Measurements from ENCODE around the gene RAD9B.
"Not testable (repeated sequence)": the region's sequence is repeated elsewhere in the genome, so short reads cannot be mapped to it uniquely, and the experiment has no call there.

The RAD9B gene

GRCh38 chr12:110528277-110528839 is 26.2 kb downstream of the RAD9B start:
- FAIRE-seq, result no peak

GRCh38 chr12:110530511-110530910 is 28.4 kb downstream of the RAD9B start:
- FAIRE-seq, result no peak

GRCh38 chr12:110531741-110532333 is 29.7 kb downstream of the RAD9B start:
- no peak for FAIRE-seq

GRCh38 chr12:110532644-110533043 is 30.5 kb downstream of the RAD9B start:
- no peak for FAIRE-seq

GRCh38 chr12:110533607-110534006 is 31.5 kb downstream of the RAD9B start:
- no peak for FAIRE-seq

- FAIRE-seq, result no peak
Observed at GRCh38 chr12:110534811-110535210, 32.7 kb downstream of the RAD9B start.

- no peak for FAIRE-seq
Observed at GRCh38 chr12:110536834-110537604, 34.9 kb downstream of the RAD9B start.

- no peak for FAIRE-seq
Observed at GRCh38 chr12:110537605-110538409, 35.7 kb downstream of the RAD9B start.

GRCh38 chr12:110538869-110539622 is 36.9 kb downstream of the RAD9B start:
- FAIRE-seq, result no peak

- FAIRE-seq, result no peak
Observed at GRCh38 chr12:110540048-110540447, 37.9 kb downstream of the RAD9B start.

- FAIRE-seq, result no peak
Observed at GRCh38 chr12:110543252-110543959, 41.3 kb downstream of the RAD9B start.

- FAIRE-seq, result no peak
Observed at GRCh38 chr12:110543965-110544364, 41.8 kb downstream of the RAD9B start.

GRCh38 chr12:110545259-110545658 is 43.1 kb downstream of the RAD9B start:
- not testable (repeated sequence) for FAIRE-seq

- no peak for FAIRE-seq
Observed at GRCh38 chr12:110545812-110546211, 43.7 kb downstream of the RAD9B start.

- FAIRE-seq, result no peak
Observed at GRCh38 chr12:110546339-110546738, 44.2 kb downstream of the RAD9B start.

GRCh38 chr12:110547090-110547489 is 45.0 kb downstream of the RAD9B start:
- no peak for FAIRE-seq

- no peak for FAIRE-seq
Observed at GRCh38 chr12:110548678-110549077, 46.5 kb downstream of the RAD9B start.

- no peak for FAIRE-seq
Observed at GRCh38 chr12:110549716-110550115, 47.6 kb downstream of the RAD9B start.

- FAIRE-seq, result no peak
Observed at GRCh38 chr12:110550981-110551380, 48.9 kb downstream of the RAD9B start.

All from TTC549 (cell line).